Measurements from ENCODE around the gene COA8.
A peak's percentile ranks its signal among the peaks of the same experiment; 100 is the strongest.

The COA8 gene

GRCh38 chr14:103528587-103529382 is 34.0 kb upstream of the COA8 start, which contains the start of gene TRMT61A:
TRMT61A (plus strand) TSS chr14:103529196; CDS start chr14:103529979, 783 bp downstream.
- DNase-seq (ENCODE audit: low read depth in 1 of 2, low spot score in 1 of 2) = peak; percentile 98 to 100
- no peak for TF ChIP-seq JUND (IDR thresholded peaks at IDR 0.05; ENCODE audit: low read depth)
- in situ Hi-C loops (cut with HindIII; ENCODE audit: low pct_unique_long_range_greater_than_20kb, low sequenced_read_pairs) = no loop called here

- in situ Hi-C loops (cut with HindIII; ENCODE audit: low pct_unique_long_range_greater_than_20kb, low sequenced_read_pairs) = no loop called here
- no peak for DNase-seq (ENCODE audit: low read depth in 1 of 2, low spot score in 1 of 2)
- no peak for TF ChIP-seq JUND (IDR thresholded peaks at IDR 0.05; ENCODE audit: low read depth)
Measured at GRCh38 chr14:103529383-103530365, 33.1 kb upstream of the COA8 start.

- peak in 1 of 2 experiments; percentile 63 for DNase-seq (ENCODE audit: low read depth in 1 of 2, low spot score in 1 of 2)
- in situ Hi-C loops (cut with HindIII; ENCODE audit: low pct_unique_long_range_greater_than_20kb, low sequenced_read_pairs) = no loop called here
- TF ChIP-seq JUND (IDR thresholded peaks at IDR 0.05; ENCODE audit: low read depth) = no peak
Measured at GRCh38 chr14:103530390-103530789, 32.4 kb upstream of the COA8 start.

- in situ Hi-C loops (cut with HindIII; ENCODE audit: low pct_unique_long_range_greater_than_20kb, low sequenced_read_pairs) = no loop called here
- no peak for TF ChIP-seq JUND (IDR thresholded peaks at IDR 0.05; ENCODE audit: low read depth)
- no peak for DNase-seq (ENCODE audit: low read depth in 1 of 2, low spot score in 1 of 2)
Measured at GRCh38 chr14:103530831-103531230, 31.9 kb upstream of the COA8 start.

- no peak for DNase-seq (ENCODE audit: low read depth in 1 of 2, low spot score in 1 of 2)
- no peak for TF ChIP-seq JUND (IDR thresholded peaks at IDR 0.05; ENCODE audit: low read depth)
- in situ Hi-C loops (cut with HindIII; ENCODE audit: low pct_unique_long_range_greater_than_20kb, low sequenced_read_pairs) = no loop called here
Measured at GRCh38 chr14:103531421-103532215, 31.1 kb upstream of the COA8 start.

- no peak for DNase-seq (ENCODE audit: low read depth in 1 of 2, low spot score in 1 of 2)
- no peak for TF ChIP-seq JUND (IDR thresholded peaks at IDR 0.05; ENCODE audit: low read depth)
- in situ Hi-C loops (cut with HindIII; ENCODE audit: low pct_unique_long_range_greater_than_20kb, low sequenced_read_pairs) = no loop called here
Measured at GRCh38 chr14:103532216-103533136, 30.3 kb upstream of the COA8 start.

- in situ Hi-C loops (cut with HindIII; ENCODE audit: low pct_unique_long_range_greater_than_20kb, low sequenced_read_pairs) = no loop called here
- no peak for TF ChIP-seq JUND (IDR thresholded peaks at IDR 0.05; ENCODE audit: low read depth)
- no peak for DNase-seq (ENCODE audit: low read depth in 1 of 2, low spot score in 1 of 2)
Measured at GRCh38 chr14:103533137-103533998, 29.4 kb upstream of the COA8 start.

GRCh38 chr14:103533999-103534575 is 28.7 kb upstream of the COA8 start:
- TF ChIP-seq JUND (IDR thresholded peaks at IDR 0.05; ENCODE audit: low read depth) = no peak
- in situ Hi-C loops (cut with HindIII; ENCODE audit: low pct_unique_long_range_greater_than_20kb, low sequenced_read_pairs) = no loop called here
- DNase-seq (ENCODE audit: low read depth in 1 of 2, low spot score in 1 of 2) = no peak

GRCh38 chr14:103534576-103535061 is 28.1 kb upstream of the COA8 start:
- DNase-seq (ENCODE audit: low read depth in 1 of 2, low spot score in 1 of 2) = no peak
- no peak for TF ChIP-seq JUND (IDR thresholded peaks at IDR 0.05; ENCODE audit: low read depth)
- in situ Hi-C loops (cut with HindIII; ENCODE audit: low pct_unique_long_range_greater_than_20kb, low sequenced_read_pairs) = no loop called here
